HEK293 (cell line): ENCODE results near the gene SPEM1.

Experiments used
- CTCF ChIP-seq: fragments of 450-650 bp; formaldehyde crosslinking; IDR thresholded peaks from 2 replicates; pipeline ENCODE4 v1.5.1; 2016; ENCODE audit warnings: missing biosample characterization, missing genetic modification characterization
- KLF10 ChIP-seq: fragments of 450-650 bp; IDR thresholded peaks from 2 replicates; pipeline ENCODE4 v1.5.1; 2018; ENCODE audit warnings: missing biosample characterization, mild to moderate bottlenecking, missing genetic modification characterization
- KLF16 ChIP-seq: fragments of 450-650 bp; formaldehyde crosslinking; IDR thresholded peaks from 2 replicates; pipeline ENCODE4 v1.5.1; 2017; ENCODE audit warnings: missing biosample characterization, missing genetic modification characterization
- OVOL3 ChIP-seq: fragments of 450-650 bp; formaldehyde crosslinking; IDR thresholded peaks from 2 replicates; pipeline ENCODE4 v1.5.1; 2016; ENCODE audit warnings: missing biosample characterization, missing genetic modification characterization
- PRDM6 ChIP-seq: fragments of 450-650 bp; formaldehyde crosslinking; IDR thresholded peaks from 2 replicates; pipeline ENCODE4 v1.5.1; 2017; ENCODE audit warnings: missing biosample characterization, missing genetic modification characterization
- SCRT2 ChIP-seq: fragments of 450-650 bp; formaldehyde crosslinking; IDR thresholded peaks from 2 replicates; pipeline ENCODE4 v1.5.1; 2016; ENCODE audit warnings: missing biosample characterization, missing genetic modification characterization
- TRIM28 ChIP-seq: IDR thresholded peaks from 2 replicates; pipeline ENCODE4 v1.6.1; 2011; ENCODE audit warnings: low read length, control low read depth, borderline replicate concordance
- ZBTB10 ChIP-seq: fragments of 450-650 bp; formaldehyde crosslinking; IDR thresholded peaks from 2 replicates; pipeline ENCODE4 v1.5.1; 2016; ENCODE audit warnings: missing biosample characterization, missing genetic modification characterization
- ZBTB20 ChIP-seq: fragments of 450-650 bp; formaldehyde crosslinking; IDR thresholded peaks from 2 replicates; pipeline ENCODE4 v1.5.1; 2016; ENCODE audit warnings: missing biosample characterization, missing genetic modification characterization
- ZNF138 ChIP-seq: fragments of 450-650 bp; formaldehyde crosslinking; IDR thresholded peaks from 2 replicates; pipeline ENCODE4 v1.5.1; 2016; ENCODE audit warnings: missing biosample characterization, missing genetic modification characterization, borderline replicate concordance
- ZNF148 ChIP-seq: fragments of 450-650 bp; formaldehyde crosslinking; IDR thresholded peaks from 2 replicates; pipeline ENCODE4 v1.5.0; 2017; ENCODE audit warnings: missing biosample characterization, missing genetic modification characterization, borderline replicate concordance
- ZNF202 ChIP-seq: fragments of 450-650 bp; formaldehyde crosslinking; IDR thresholded peaks from 2 replicates; pipeline ENCODE4 v1.5.1; 2016; ENCODE audit warnings: missing biosample characterization, missing genetic modification characterization, borderline replicate concordance
- ZNF280C ChIP-seq: fragments of 450-650 bp; formaldehyde crosslinking; IDR thresholded peaks from 2 replicates; pipeline ENCODE4 v1.5.1; 2016; ENCODE audit warnings: missing biosample characterization, missing genetic modification characterization
- ZNF514 ChIP-seq: fragments of 450-650 bp; formaldehyde crosslinking; IDR thresholded peaks from 2 replicates; pipeline ENCODE4 v1.5.1; 2016; ENCODE audit warnings: missing biosample characterization, missing genetic modification characterization
- ZNF521 ChIP-seq: fragments of 450-650 bp; formaldehyde crosslinking; IDR thresholded peaks from 2 replicates; pipeline ENCODE4 v1.5.1; 2017; ENCODE audit warnings: missing biosample characterization, mild to moderate bottlenecking, missing genetic modification characterization
- ZNF544 ChIP-seq: fragments of 450-650 bp; formaldehyde crosslinking; IDR thresholded peaks from 2 replicates; pipeline ENCODE4 v1.5.0; 2017; ENCODE audit warnings: missing biosample characterization, missing genetic modification characterization
- ZNF561 ChIP-seq: fragments of 450-650 bp; IDR thresholded peaks from 2 replicates; pipeline ENCODE4 v1.5.1; 2018; ENCODE audit warnings: missing biosample characterization, missing genetic modification characterization, borderline replicate concordance
- ZNF596 ChIP-seq: fragments of 450-650 bp; IDR thresholded peaks from 2 replicates; pipeline ENCODE4 v1.5.0; 2018; ENCODE audit warnings: missing biosample characterization, mild to moderate bottlenecking, missing genetic modification characterization, moderate library complexity
- ZNF621 ChIP-seq: fragments of 450-650 bp; formaldehyde crosslinking; IDR thresholded peaks from 2 replicates; pipeline ENCODE4 v1.5.1; 2017; ENCODE audit warnings: missing biosample characterization, missing genetic modification characterization
- ZNF768 ChIP-seq: fragments of 450-650 bp; formaldehyde crosslinking; IDR thresholded peaks from 2 replicates; pipeline ENCODE4 v1.5.1; 2018; ENCODE audit warnings: missing biosample characterization, mild to moderate bottlenecking, missing genetic modification characterization
- ZNF792 ChIP-seq: fragments of 450-650 bp; formaldehyde crosslinking; IDR thresholded peaks from 2 replicates; pipeline ENCODE4 v1.5.1; 2016; ENCODE audit warnings: missing biosample characterization, missing genetic modification characterization
- ZNF830 ChIP-seq: fragments of 450-650 bp; IDR thresholded peaks from 2 replicates; pipeline ENCODE4 v1.5.0; 2018; ENCODE audit warnings: missing biosample characterization, missing genetic modification characterization, low read depth, mild to moderate bottlenecking, moderate library complexity
- TF ChIP-seq, protein P1 (sequence below): fragments of 450-650 bp; formaldehyde crosslinking; IDR thresholded peaks from 2 replicates; pipeline ENCODE4 v1.5.1; 2016; ENCODE audit warnings: missing biosample characterization, missing genetic modification characterization

The SPEM1 gene

DNA sequence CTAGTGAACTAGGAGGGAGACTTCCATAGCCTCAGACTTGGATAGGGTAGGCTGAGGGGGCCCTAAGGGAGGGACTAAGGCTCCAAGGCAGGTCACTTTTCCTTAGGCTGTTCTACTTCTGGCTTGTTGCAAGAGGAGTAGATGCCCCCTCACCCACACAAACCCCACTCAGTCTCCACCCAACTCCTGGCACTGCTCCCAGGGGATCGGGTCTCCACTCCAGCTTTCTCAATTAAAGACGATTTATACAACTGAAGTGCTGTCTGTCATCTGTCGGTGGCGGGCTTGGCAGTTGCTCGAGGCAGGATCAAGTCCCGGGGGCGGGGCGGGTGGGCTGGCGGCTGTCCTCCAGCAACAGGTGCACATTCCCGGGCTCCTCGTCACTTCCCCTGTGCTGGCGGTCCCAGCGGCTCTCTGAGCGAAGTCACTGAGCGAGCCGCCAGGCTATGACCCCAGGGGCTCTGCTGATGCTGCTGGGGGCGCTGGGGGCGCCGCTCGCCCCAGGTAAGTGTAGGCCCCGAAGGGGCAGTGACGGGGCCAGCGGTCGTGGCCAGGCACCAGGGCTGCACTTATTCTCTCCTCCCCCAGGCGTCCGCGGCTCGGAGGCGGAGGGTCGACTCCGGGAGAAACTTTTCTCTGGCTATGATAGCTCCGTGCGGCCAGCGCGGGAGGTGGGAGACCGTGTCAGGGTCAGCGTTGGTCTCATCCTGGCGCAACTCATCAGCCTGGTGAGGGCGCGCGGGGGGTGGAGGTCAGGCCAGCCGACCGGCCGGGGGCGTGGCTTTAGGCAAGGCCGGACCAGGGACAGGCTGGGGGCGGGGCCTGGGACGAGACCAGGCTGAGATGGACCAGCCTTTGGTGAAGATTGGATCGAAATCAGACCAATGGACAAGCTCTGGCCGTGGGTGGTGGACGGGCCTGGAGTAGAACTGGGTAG is 24.8 kb downstream of the SPEM1 start, which contains the start of gene CHRNB1 (continued):
- TF ChIP-seq CTCF (tag by site-specific recombination) (peak; percentile 64), ZNF792 (no peak), PRDM6 (no peak), ZNF621 (tag by site-specific recombination) (no peak), ZBTB10 (0 out of 2 replicates have a peak, but pooled peaks have one; percentile 61), ZNF768 (no peak), OVOL3 (tag by site-specific recombination) (no peak), ZNF280C (tag by site-specific recombination) (no peak), ZNF596 (tag by site-specific recombination) (no peak), ZNF830 (tag by site-specific recombination) (no peak), ZNF202 (tag by site-specific recombination) (no peak), ZNF514 (tag by site-specific recombination) (no peak), ZNF521 (tag by site-specific recombination) (no peak), TRIM28 (no peak), ZBTB20 (tag by site-specific recombination) (peak; percentile 100), ZNF148 (tag by site-specific recombination) (no peak), SCRT2 (peak; percentile 99), KLF16 (tag by site-specific recombination) (peak; percentile 65), ZNF138 (no peak), ZNF544 (no peak), ZNF561 (tag by site-specific recombination) (no peak), KLF10 (tag by site-specific recombination) (no peak)
- TF ChIP-seq, protein P1, sequence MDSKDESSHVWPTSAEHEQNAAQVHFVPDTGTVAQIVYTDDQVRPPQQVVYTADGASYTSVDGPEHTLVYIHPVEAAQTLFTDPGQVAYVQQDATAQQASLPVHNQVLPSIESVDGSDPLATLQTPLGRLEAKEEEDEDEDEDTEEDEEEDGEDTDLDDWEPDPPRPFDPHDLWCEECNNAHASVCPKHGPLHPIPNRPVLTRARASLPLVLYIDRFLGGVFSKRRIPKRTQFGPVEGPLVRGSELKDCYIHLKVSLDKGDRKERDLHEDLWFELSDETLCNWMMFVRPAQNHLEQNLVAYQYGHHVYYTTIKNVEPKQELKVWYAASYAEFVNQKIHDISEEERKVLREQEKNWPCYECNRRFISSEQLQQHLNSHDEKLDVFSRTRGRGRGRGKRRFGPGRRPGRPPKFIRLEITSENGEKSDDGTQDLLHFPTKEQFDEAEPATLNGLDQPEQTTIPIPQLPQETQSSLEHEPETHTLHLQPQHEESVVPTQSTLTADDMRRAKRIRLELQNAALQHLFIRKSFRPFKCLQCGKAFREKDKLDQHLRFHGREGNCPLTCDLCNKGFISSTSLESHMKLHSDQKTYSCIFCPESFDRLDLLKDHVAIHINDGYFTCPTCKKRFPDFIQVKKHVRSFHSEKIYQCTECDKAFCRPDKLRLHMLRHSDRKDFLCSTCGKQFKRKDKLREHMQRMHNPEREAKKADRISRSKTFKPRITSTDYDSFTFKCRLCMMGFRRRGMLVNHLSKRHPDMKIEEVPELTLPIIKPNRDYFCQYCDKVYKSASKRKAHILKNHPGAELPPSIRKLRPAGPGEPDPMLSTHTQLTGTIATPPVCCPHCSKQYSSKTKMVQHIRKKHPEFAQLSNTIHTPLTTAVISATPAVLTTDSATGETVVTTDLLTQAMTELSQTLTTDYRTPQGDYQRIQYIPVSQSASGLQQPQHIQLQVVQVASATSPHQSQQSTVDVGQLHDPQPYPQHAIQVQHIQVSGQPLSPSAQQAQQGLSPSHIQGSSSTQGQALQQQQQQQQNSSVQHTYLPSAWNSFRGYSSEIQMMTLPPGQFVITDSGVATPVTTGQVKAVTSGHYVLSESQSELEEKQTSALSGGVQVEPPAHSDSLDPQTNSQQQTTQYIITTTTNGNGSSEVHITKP, result peak; percentile 45; the same call in 1 of the 2 replicates
